Occipital lobe (tissue), 2 donors: ENCODE data around the gene MAP2K5. TPM values are rescaled to one million over a fixed set of nuclear protein-coding genes. Genes with fewer than 3 reads are reported as not detected.

Source experiments
- DNase-seq: peaks from one replicate; lab custom pipeline; 2025; lab: John Stamatoyannopoulos, UW
- total RNA-seq: library from RNA; depleted of rRNA; stranded (reverse); fragments of >200 nt; gene quantifications from one replicate; pipeline ENCODE4 v1.2.3, GENCODE V29; 2014

MAP2K5 gene
- total RNA-seq, 1 donor from 2014 or later, result 12.8 TPM

DNA sequence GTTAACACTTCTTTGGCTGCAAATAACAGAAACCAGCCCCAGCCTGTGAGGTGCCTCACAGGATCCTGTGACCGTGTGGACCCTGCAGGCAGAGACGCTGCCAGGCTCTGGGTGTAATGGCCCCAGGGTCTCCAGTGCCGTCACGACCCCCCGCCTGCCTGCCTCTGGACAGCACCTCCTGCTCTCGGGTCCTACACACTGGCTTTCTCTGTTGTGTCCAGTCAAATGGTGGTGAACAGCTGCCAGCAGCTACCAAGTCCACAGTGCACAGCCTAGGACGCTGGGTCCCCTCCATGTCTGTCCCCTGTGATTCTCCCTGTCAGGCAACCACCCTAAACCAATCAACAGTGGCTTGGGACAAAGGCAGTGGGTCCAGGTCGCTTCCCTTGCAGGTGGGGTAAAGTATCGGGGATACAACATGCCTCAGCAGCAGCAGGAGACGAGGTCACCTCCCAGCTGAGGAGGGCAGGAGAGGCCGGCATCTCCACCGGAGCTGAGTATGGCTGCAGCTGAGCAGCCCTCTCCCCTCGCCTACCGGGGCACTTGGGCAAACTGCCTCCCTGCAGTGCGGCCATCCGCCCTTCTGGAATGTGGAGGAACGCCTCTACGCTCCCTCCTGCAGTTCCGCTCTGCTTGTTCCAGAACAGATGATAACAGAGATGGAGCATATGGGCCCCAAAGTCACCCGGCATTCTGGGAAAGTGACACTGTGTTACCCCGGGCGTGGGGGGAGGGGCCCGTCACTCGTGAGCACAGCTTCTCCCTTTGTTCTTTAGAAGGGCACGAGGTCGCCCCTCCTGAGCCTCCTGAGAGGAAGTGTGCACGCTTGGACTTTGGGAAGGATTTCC lies 261.7 kb downstream of the MAP2K5 start:
- DNase-seq, result no peak

- no peak for DNase-seq
Observed at GRCh38 chr15:67805008-67805665, 262.6 kb downstream of the MAP2K5 start.

GRCh38 chr15:67805666-67806516 lies 263.4 kb downstream of the MAP2K5 start:
- no peak for DNase-seq

DNA sequence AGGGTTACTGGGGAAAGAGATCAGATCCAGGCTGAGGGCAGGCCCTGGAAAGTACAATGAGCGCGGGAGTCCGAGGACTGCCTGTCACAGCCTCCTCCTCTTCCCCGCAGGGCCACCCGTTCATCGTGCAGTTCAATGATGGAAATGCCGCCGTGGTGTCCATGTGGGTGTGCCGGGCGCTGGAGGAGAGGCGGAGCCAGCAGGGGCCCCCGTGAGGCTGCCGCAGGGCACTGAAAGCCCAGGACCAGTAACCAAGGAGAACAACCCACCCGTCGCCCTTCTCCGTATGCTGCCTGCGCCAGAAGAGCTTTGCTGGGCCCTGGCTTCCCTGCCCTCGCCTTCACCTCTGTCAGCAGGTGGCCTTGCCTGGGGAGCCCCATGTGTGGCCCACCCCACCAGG lies 264.0 kb downstream of the MAP2K5 start:
- no peak for DNase-seq

GRCh38 chr15:67807141-67807540 lies 264.6 kb downstream of the MAP2K5 start:
- DNase-seq, result no peak

- no peak for DNase-seq
Observed at GRCh38 chr15:67807836-67808235, 265.3 kb downstream of the MAP2K5 start.

- no peak for DNase-seq
Observed at GRCh38 chr15:67808821-67809220, 266.3 kb downstream of the MAP2K5 start.

- DNase-seq, result no peak
Observed at GRCh38 chr15:67809441-67809840, 266.9 kb downstream of the MAP2K5 start.

DNA sequence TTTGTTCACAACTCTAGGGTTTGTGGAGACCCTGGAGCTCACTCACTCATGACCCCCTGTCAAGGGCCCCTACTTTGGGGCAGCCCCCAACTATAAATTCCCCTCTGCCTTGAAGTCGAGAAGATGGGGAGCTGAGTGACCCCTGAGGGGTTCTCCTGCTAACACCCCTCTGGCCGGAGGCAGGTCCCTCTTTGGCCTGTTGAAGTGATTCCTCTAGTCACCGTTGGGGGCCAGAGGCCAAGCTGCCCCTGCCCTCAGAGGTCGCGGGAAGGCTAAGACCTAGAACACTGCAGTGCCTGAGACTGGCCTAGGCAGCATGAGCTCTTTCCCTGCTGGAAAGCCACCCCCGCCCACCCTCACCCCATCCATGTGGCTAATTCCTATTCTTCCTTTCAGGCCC lies 267.4 kb downstream of the MAP2K5 start:
- DNase-seq, result no peak

DNA sequence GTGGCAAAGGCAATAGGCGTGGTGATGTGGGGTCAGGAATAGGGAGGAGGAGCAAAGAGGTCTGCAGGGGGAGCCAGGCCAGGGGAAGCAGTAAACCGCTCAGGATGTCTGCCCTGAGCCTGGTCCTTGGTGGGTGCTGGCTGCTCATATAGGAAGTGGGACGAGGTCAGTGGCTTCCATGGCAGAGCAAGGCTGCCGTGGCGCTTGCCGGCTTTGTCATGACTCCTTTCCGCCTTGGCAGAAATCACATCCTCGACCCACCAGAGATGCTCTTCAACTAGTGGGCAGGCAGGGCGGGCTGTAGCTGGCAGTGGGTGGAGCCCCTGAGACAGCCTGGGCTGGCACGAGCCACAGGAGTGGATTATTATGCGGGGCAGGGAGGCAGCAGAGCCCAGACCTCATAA lies 269.7 kb downstream of the MAP2K5 start:
- DNase-seq, result no peak

- DNase-seq, result no peak
Observed at GRCh38 chr15:67813104-67813634, 270.7 kb downstream of the MAP2K5 start.

DNA sequence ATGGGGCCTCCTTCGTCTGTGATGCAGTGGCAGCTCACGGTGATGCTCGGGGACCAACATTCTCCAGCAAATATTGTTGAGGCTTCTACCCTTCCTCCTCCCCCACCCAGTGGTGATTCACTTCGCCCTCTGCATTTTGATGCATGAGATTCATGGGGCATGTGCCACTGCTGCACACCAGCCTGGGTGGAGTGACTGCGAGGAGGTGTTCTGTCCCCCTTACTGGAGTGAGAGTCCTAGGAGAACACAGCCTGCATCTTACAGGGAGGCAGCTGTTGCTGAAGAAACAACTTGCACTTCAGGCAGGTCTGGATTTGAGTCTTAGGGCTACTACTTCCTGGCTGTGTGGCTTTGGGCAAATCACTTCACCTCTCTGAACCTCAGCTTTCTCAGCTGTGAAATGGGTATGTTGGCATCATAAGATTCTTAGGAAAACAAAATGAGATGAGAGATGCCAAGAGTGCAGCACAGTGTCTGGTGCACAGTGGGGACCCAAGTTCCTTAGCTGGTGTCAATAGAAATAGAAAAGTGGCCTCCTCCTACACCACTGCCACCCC lies 272.6 kb downstream of the MAP2K5 start:
- DNase-seq, result no peak

DNA sequence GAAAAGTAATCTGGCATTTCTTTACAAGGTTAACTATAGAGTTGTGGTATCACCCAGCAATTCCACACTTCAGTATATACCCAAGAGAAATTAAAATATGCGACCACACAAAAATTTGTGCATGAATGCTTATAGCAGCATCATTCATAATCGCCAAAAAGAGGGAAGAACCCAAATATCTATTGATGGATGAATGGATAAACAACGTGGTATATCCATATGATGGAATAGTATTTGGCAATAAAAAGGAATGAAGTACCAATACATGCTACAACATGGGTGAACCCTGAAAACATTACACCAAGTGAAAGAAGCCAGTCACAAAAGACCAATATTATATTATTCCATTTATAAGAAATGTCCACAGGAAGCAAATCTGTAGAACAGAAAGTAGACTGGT lies 274.2 kb downstream of the MAP2K5 start:
- no peak for DNase-seq

DNA sequence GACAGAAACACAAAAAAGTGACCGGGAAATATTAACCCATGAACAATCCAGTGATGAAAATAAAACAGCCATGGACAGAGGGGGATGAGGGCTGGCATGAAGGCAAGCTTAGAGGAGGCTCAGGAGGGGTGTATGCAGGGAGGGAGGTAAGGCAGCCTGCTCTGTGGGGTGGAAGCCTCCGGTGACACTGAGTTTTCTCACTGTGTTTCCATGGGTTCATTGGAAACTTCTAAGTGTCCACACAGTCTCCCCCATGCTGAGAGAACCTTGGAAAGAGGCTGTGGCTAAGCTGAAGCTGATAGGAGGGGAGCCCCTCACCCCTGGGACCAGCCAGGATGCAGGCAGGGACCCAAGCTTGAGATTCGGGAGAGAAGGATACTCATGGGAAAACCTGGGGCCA lies 276.0 kb downstream of the MAP2K5 start:
- no peak for DNase-seq

GRCh38 chr15:67819636-67820035 lies 277.1 kb downstream of the MAP2K5 start:
- no peak for DNase-seq

DNA sequence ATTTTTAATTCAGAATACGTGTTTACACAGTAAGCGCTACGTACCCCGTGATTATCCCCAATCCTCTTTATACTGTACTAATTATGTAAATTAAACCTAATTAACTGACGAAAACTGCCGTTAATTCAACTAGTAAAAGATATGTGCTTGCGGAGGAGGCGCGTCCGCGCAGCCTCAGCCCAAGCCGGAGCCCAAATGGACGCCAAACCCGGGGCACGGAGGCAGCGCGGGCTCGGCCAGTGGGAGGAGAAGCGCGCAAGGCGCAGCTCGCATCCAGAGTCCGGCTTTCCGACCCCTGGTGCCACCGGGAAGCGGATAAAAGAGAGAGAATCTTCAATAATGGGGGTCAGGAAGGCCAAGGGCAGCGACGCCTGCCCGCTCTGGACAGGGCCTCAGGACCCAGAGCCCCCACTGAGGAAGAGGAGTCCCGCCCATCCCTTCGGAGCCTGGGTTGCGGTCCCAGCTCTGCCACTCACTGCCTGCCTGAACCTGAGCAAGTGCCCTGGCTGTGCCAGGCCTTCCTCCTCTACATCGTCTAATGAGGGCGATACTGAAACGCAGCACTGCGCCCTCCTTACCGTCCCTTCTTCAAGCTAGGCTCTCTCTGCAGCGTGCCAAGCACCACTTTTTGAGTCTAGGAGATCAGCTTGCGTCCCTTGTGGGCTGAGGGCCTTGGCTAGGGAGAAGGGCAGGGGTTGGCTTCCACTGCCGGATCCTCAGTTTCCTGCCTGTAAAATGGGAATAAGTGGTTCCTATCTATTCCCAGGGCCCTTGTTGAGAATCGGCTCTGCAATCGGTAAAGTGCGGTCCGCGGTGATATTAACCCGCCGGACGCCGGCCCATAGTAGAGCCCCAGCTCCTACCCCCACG lies 277.9 kb downstream of the MAP2K5 start:
- DNase-seq, result no peak

GRCh38 chr15:67820992-67821783 lies 278.7 kb downstream of the MAP2K5 start:
- no peak for DNase-seq

DNA sequence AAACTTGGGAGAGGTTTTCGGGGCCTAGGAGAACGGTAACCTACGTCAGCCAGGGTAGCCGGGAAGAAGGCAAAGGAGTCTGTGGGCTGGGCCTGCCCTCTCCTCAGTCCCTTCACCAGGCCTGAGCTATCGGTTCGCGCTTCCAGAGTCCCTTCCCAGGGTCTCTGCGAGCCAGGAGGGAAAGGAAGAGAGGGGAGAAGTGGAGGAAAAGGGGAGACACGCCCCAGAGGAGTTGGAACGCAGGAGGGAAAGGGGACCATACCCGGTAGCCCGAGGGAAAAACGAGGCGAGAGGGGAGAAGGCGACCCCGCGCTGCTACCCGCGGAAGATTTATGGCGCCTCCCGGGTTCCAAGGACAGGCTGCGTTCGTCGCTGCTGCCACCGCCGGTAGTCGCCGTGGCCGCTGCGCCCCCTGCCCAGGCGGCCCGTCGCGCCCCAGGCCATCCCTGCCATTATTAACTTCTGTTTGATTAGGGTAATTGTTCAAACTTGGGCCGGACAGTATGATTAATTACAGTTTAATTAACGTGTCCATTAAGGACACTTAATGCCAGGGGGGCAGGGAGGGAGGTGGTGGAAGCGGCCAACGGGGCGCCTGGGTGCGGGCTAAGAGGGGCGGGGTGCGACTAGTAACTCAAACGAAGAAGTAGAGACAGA lies 279.4 kb downstream of the MAP2K5 start:
- no peak for DNase-seq
